Endothelial cell of umbilical vein (primary cell): ENCODE data around the gene ITGA3. TPM values are rescaled to one million over a fixed set of nuclear protein-coding genes. Genes with fewer than 3 reads are reported as not detected.
A peak's percentile ranks its signal among the peaks of the same experiment; 100 is the strongest.

Source experiments
- BruUV-seq: library from RNA; stranded (reverse); fragments of 400-500 nt; replicated peaks from 2 replicates; lab custom pipeline; 2021; lab: Mats Ljungman, UMichigan
- CTCF ChIA-PET: fragments of 300-600, 350-600 bp; sonication (Branson Sonifier 250); formaldehyde crosslinking; loops from one replicate; lab custom pipeline; 2021; ENCODE audit warnings: antibody characterized with exemption, inconsistent platforms; lab: Charles Lee
- POLR2A ChIA-PET: fragments of 300-600, 350-600 bp; sonication (Branson Sonifier 250); formaldehyde crosslinking; loops from one replicate; lab custom pipeline; 2021; ENCODE audit warnings: antibody characterized with exemption, inconsistent platforms; lab: Charles Lee
- DNase-seq: peaks from one replicate; pipeline ENCODE4 v3.0.0-alpha.2; 2011; ENCODE audit warnings: low read depth, low spot score
- FAIRE-seq: peaks from 2 replicates; lab custom pipeline; 2011; peaks lifted over from hg19 to GRCh38; lab: Jason Lieb, UNC
- H2AFZ ChIP-seq: 2 replicates; pipeline ENCODE4 v1.6.0; 2012; ENCODE audit warnings: low read depth, low read length, control low read depth, inconsistent platforms
- H3K27ac ChIP-seq: 2 replicates; pipeline ENCODE4 v1.5.1; 2011; ENCODE audit warnings: low read depth, mild to moderate bottlenecking, control low read depth, low read length, moderate library complexity; ENCODE audit not compliant: insufficient read depth
- H3K27me3 ChIP-seq, 2 experiments: 2 replicates each; pipeline versions ENCODE4 v1.6.0 to v1.6.1; 2011; ENCODE audit warnings: low read length in 2 of 2, mixed read lengths in 1 of 2; ENCODE audit not compliant: control insufficient read depth in 2 of 2, insufficient read depth in 2 of 2
- H3K36me3 ChIP-seq, 2 experiments: 2 replicates in 1 of 2; 3 replicates in 1 of 2; pipeline ENCODE4 v1.5.1; 2011; ENCODE audit warnings: low read length in 2 of 2, mild to moderate bottlenecking in 1 of 2, moderate library complexity in 1 of 2; ENCODE audit not compliant: control insufficient read depth in 2 of 2, insufficient read depth in 2 of 2; ENCODE audit errors: extremely low read depth in 1 of 2
- H3K4me1 ChIP-seq: 3 replicates; pipeline ENCODE4 v1.5.1; 2011; ENCODE audit warnings: mild to moderate bottlenecking, low read length; ENCODE audit not compliant: control insufficient read depth, insufficient read depth; ENCODE audit errors: extremely low read depth
- H3K4me2 ChIP-seq: 2 replicates; pipeline ENCODE4 v1.6.1; 2011; ENCODE audit warnings: low read length, control low read depth, mixed read lengths; ENCODE audit not compliant: insufficient read depth
- H3K4me3 ChIP-seq, 3 experiments: fragments of 200-600 bp in 1 of 3; sonication (generic), shearing (Covaris generic) in 1 of 3; replicated peaks in 1 of 3; 2 replicates each; pipeline ENCODE4 v1.5.1; 2011 to 2016; ENCODE audit warnings: control low read depth in 3 of 3, low read length in 3 of 3, mild to moderate bottlenecking in 2 of 3, inconsistent platforms in 1 of 3, low read depth in 1 of 3, moderate library complexity in 1 of 3; ENCODE audit not compliant: insufficient read depth in 1 of 3
- H3K79me2 ChIP-seq: 2 replicates; pipeline ENCODE4 v1.6.0; 2012; ENCODE audit warnings: low read length, inconsistent platforms; ENCODE audit not compliant: control insufficient read depth, insufficient read depth
- H3K9ac ChIP-seq: replicated peaks from 2 replicates; pipeline ENCODE3; 2011; ENCODE audit warnings: low read length, control low read depth; ENCODE audit not compliant: insufficient read depth; ENCODE audit errors: extremely low read depth
- H3K9me1 ChIP-seq: replicated peaks from 3 replicates; pipeline ENCODE4 v1.6.0; 2011; ENCODE audit warnings: mild to moderate bottlenecking, low read length; ENCODE audit not compliant: control insufficient read depth, insufficient read depth; ENCODE audit errors: extremely low read depth
- H3K9me3 ChIP-seq: replicated peaks from 2 replicates; pipeline ENCODE4 v1.5.1; 2012; ENCODE audit warnings: low read length, inconsistent platforms; ENCODE audit not compliant: control insufficient read depth, insufficient read depth
- H4K20me1 ChIP-seq: replicated peaks from 2 replicates; pipeline ENCODE3; 2011; ENCODE audit warnings: mild to moderate bottlenecking, low read length; ENCODE audit not compliant: control insufficient read depth, insufficient read depth; ENCODE audit errors: extremely low read depth
- CTCF ChIP-seq, 2 donors: IDR thresholded peaks; 1 replicate in 1 of 2; 2 replicates in 1 of 2; pipeline ENCODE4 v1.5.1; 2011; ENCODE audit warnings: low read length in 2 of 2, mild to moderate bottlenecking in 2 of 2, moderate library complexity in 2 of 2, control low read depth in 1 of 2, inconsistent platforms in 1 of 2, low read depth in 1 of 2; ENCODE audit not compliant: insufficient read depth in 1 of 2; ENCODE audit errors: extremely low read depth in 1 of 2
- EZH2 ChIP-seq: IDR thresholded peaks from 2 replicates; pipeline ENCODE4 v1.6.1; 2012; ENCODE audit warnings: borderline replicate concordance, low read depth, mild to moderate bottlenecking, moderate library complexity, low read length, inconsistent platforms; ENCODE audit not compliant: severe bottlenecking
- FOS ChIP-seq: IDR thresholded peaks from 2 replicates; pipeline ENCODE4 v1.6.1; 2011; ENCODE audit warnings: mild to moderate bottlenecking, low read length, moderate library complexity, borderline replicate concordance; ENCODE audit not compliant: insufficient read depth
- GATA2 ChIP-seq: IDR thresholded peaks from 2 replicates; pipeline ENCODE4 v1.7.0; 2011; ENCODE audit warnings: low read depth, mild to moderate bottlenecking, moderate library complexity, mixed read lengths, low read length; ENCODE audit not compliant: insufficient read length, insufficient read depth
- JUN ChIP-seq: IDR thresholded peaks from 2 replicates; pipeline ENCODE4 v1.6.1; 2011; ENCODE audit warnings: borderline replicate concordance, low read depth; ENCODE audit not compliant: insufficient read length, insufficient read depth
- MAX ChIP-seq: IDR thresholded peaks from 2 replicates; pipeline ENCODE4 v1.6.1; 2011; ENCODE audit not compliant: insufficient read depth, insufficient read length
- MYC ChIP-seq: IDR thresholded peaks from one replicate; pipeline ENCODE4 v1.6.1; 2011; ENCODE audit warnings: mild to moderate bottlenecking, low read depth, low read length
- POLR2A ChIP-seq: IDR thresholded peaks from 2 replicates; pipeline ENCODE4 v1.6.1; 2012; ENCODE audit warnings: low read depth, mild to moderate bottlenecking, control low read depth, low read length
- POLR2AphosphoS5 ChIP-seq: IDR thresholded peaks from 2 replicates; pipeline ENCODE4 v1.6.1; 2012; ENCODE audit warnings: low read depth, mild to moderate bottlenecking, control low read depth, low read length, moderate library complexity; ENCODE audit not compliant: insufficient read depth
- dilution Hi-C: fragments of 300-500 bp; cut with MboI; formaldehyde crosslinking; loops from one replicate; pipeline ENCODE4 v1.15.0; 2019; ENCODE audit warnings: low sequenced_read_pairs; ENCODE audit not compliant: extremely low pct_ligation_motif_present
- intact Hi-C: fragments of 100-400 bp; cut with micrococcal nuclease; formaldehyde crosslinking; loops from one replicate; pipeline ENCODE4 v1.10.0; 2022
- polyA plus RNA-seq, 4 experiments: library from polyadenylated mRNA; depleted of rRNA in 3 of 4; stranded (reverse) in 3 of 4; unstranded in 1 of 4; fragments of >200 nt; gene quantifications; 2 replicates each; pipeline versions ENCODE4 v1.2.1 to v1.2.3, GENCODE V29; 2011 to 2012; ENCODE audit warnings: missing spikeins in 1 of 4
- total RNA-seq: library from RNA; stranded (reverse); gene quantifications from 2 replicates; pipeline ENCODE4 v1.2.3, GENCODE V29; 2021

ITGA3 gene
- total and polyA plus RNA-seq, 2 donors (not counting 3 experiments of a cell fraction or from before 2014, with no cell fraction given): 92.7 to 112 TPM

- peak; percentile 35 for FAIRE-seq
- CTCF ChIA-PET: interaction anchor here (7.8 to 8.2 kb wide), 2 partner anchors 25 to 42 kb away, joined by 55 to 146 read pairs; partner anchors contain the start of gene PDK2
- DNase-seq: no peak
- Histone ChIP-seq H3K4me3 (no peak overlapping the region), H3K36me3 (no peaks in the 10 kb centered on the region), H3K4me2 (no peak overlapping the region), H4K20me1 (no peaks in the 10 kb centered on the region), H3K9ac (no peak overlapping the region), H3K27me3 (no peaks in the 10 kb centered on the region), H3K4me1 (peaks cover 60% of the 10 kb centered on the region), H3K9me3 (no peaks in the 10 kb centered on the region), H3K9me1 (no peaks in the 10 kb centered on the region), H3K27ac (peak overlapping the region; percentile 26), H3K79me2 (no peaks in the 10 kb centered on the region), H2AFZ (peak overlapping the region; percentile 16)
- dilution Hi-C loops (no loop called here), intact Hi-C loops (no loop called here)
- POLR2A ChIA-PET: no interaction called here
- TF ChIP-seq FOS: no peak
- no peak for TF ChIP-seq JUN
- no peak for TF ChIP-seq POLR2A
- no peak for TF ChIP-seq MAX
- TF ChIP-seq POLR2AphosphoS5: no peak
- no peak for TF ChIP-seq EZH2
- TF ChIP-seq CTCF (IDR thresholded peaks at IDR 0.05; ENCODE audit: extremely low read depth in 1 of 2, insufficient read depth in 1 of 2, low read depth in 1 of 2, low read length in 2 of 2): no peak
- TF ChIP-seq MYC: no peak
- no peak for TF ChIP-seq GATA2
- BruUV-seq: no TSS peak
Measured at GRCh38 chr17:50051606-50052005, 4.3 kb upstream of the ITGA3 start.
